ENCODE data around the gene PPIA.
"Not testable (repeated sequence)": the region's sequence is repeated elsewhere in the genome, so short reads cannot be mapped to it uniquely, and the experiment has no call there.

Gene PPIA

GRCh38 chr7:44767134-44767911 lies 29.2 kb upstream of the PPIA start:
- no peak for DNase-seq (ENCODE audit: low read depth in 1 of 2, low spot score in 1 of 2)
- in situ Hi-C loops (cut with HindIII; ENCODE audit: low pct_unique_long_range_greater_than_20kb, low sequenced_read_pairs), result no loop called here
- no peak for TF ChIP-seq JUND (IDR thresholded peaks at IDR 0.05; ENCODE audit: low read depth)

GRCh38 chr7:44767912-44768627 lies 28.4 kb upstream of the PPIA start:
- no peak for TF ChIP-seq JUND (IDR thresholded peaks at IDR 0.05; ENCODE audit: low read depth)
- in situ Hi-C loops (cut with HindIII; ENCODE audit: low pct_unique_long_range_greater_than_20kb, low sequenced_read_pairs), result no loop called here
- DNase-seq (ENCODE audit: low read depth in 1 of 2, low spot score in 1 of 2), result no peak

- in situ Hi-C loops (cut with HindIII; ENCODE audit: low pct_unique_long_range_greater_than_20kb, low sequenced_read_pairs), result no loop called here
- DNase-seq (ENCODE audit: low read depth in 1 of 2, low spot score in 1 of 2), result no peak
Observed at GRCh38 chr7:44768628-44769371, 27.7 kb upstream of the PPIA start.

GRCh38 chr7:44769376-44769775 lies 27.1 kb upstream of the PPIA start:
- DNase-seq (ENCODE audit: low read depth in 1 of 2, low spot score in 1 of 2), result no peak
- no peak for TF ChIP-seq JUND (IDR thresholded peaks at IDR 0.05; ENCODE audit: low read depth)
- in situ Hi-C loops (cut with HindIII; ENCODE audit: low pct_unique_long_range_greater_than_20kb, low sequenced_read_pairs), result no loop called here

More at GRCh38 chr7:44768628-44769371, 27.7 kb upstream of the PPIA start:
- TF ChIP-seq JUND (IDR thresholded peaks at IDR 0.05; ENCODE audit: low read depth), result no peak

- in situ Hi-C loops (cut with HindIII; ENCODE audit: low pct_unique_long_range_greater_than_20kb, low sequenced_read_pairs), result no loop called here
- no peak for TF ChIP-seq JUND (IDR thresholded peaks at IDR 0.05; ENCODE audit: low read depth)
- no peak for DNase-seq (ENCODE audit: low read depth in 1 of 2, low spot score in 1 of 2)
Observed at GRCh38 chr7:44769776-44770294, 26.6 kb upstream of the PPIA start.

- no peak for TF ChIP-seq JUND (IDR thresholded peaks at IDR 0.05; ENCODE audit: low read depth)
- DNase-seq (ENCODE audit: low read depth in 1 of 2, low spot score in 1 of 2), result no peak
- in situ Hi-C loops (cut with HindIII; ENCODE audit: low pct_unique_long_range_greater_than_20kb, low sequenced_read_pairs), result no loop called here
Observed at GRCh38 chr7:44771358-44771757, 25.1 kb upstream of the PPIA start.

GRCh38 chr7:44772440-44772839 lies 24.0 kb upstream of the PPIA start:
- DNase-seq (ENCODE audit: low read depth in 1 of 2, low spot score in 1 of 2), result no peak
- in situ Hi-C loops (cut with HindIII; ENCODE audit: low pct_unique_long_range_greater_than_20kb, low sequenced_read_pairs), result no loop called here
- no peak for TF ChIP-seq JUND (IDR thresholded peaks at IDR 0.05; ENCODE audit: low read depth)

GRCh38 chr7:44772867-44773266 lies 23.6 kb upstream of the PPIA start:
- peak in 1 of 2 experiments; percentile 68 for DNase-seq (ENCODE audit: low read depth in 1 of 2, low spot score in 1 of 2)
- in situ Hi-C loops (cut with HindIII; ENCODE audit: low pct_unique_long_range_greater_than_20kb, low sequenced_read_pairs), result no loop called here
- TF ChIP-seq JUND (IDR thresholded peaks at IDR 0.05; ENCODE audit: low read depth), result no peak

- DNase-seq (ENCODE audit: low read depth in 1 of 2, low spot score in 1 of 2); in situ Hi-C loops (cut with HindIII; ENCODE audit: low pct_unique_long_range_greater_than_20kb, low sequenced_read_pairs): not testable (repeated sequence)
Observed at GRCh38 chr7:44774486-44774885, 22.0 kb upstream of the PPIA start.

GRCh38 chr7:44775383-44776107 lies 20.9 kb upstream of the PPIA start:
- TF ChIP-seq JUND (IDR thresholded peaks at IDR 0.05; ENCODE audit: low read depth), result no peak
- in situ Hi-C loops (cut with HindIII; ENCODE audit: low pct_unique_long_range_greater_than_20kb, low sequenced_read_pairs), result no loop called here
- DNase-seq (ENCODE audit: low read depth in 1 of 2, low spot score in 1 of 2), result no peak

- peak; percentile 60 to 79 for DNase-seq (ENCODE audit: low read depth in 1 of 2, low spot score in 1 of 2)
- TF ChIP-seq JUND (IDR thresholded peaks at IDR 0.05; ENCODE audit: low read depth), result no peak
- in situ Hi-C loops (cut with HindIII; ENCODE audit: low pct_unique_long_range_greater_than_20kb, low sequenced_read_pairs), result no loop called here
Observed at GRCh38 chr7:44776211-44776610, 20.3 kb upstream of the PPIA start.

GRCh38 chr7:44782460-44782859 lies 14.0 kb upstream of the PPIA start:
- TF ChIP-seq JUND (IDR thresholded peaks at IDR 0.05; ENCODE audit: low read depth), result no peak
- no peak for DNase-seq (ENCODE audit: low read depth in 1 of 2, low spot score in 1 of 2)
- in situ Hi-C loops (cut with HindIII; ENCODE audit: low pct_unique_long_range_greater_than_20kb, low sequenced_read_pairs), result no loop called here

Measured in T47D (cell line).